ENCODE data around the gene INSRR.

DNA sequence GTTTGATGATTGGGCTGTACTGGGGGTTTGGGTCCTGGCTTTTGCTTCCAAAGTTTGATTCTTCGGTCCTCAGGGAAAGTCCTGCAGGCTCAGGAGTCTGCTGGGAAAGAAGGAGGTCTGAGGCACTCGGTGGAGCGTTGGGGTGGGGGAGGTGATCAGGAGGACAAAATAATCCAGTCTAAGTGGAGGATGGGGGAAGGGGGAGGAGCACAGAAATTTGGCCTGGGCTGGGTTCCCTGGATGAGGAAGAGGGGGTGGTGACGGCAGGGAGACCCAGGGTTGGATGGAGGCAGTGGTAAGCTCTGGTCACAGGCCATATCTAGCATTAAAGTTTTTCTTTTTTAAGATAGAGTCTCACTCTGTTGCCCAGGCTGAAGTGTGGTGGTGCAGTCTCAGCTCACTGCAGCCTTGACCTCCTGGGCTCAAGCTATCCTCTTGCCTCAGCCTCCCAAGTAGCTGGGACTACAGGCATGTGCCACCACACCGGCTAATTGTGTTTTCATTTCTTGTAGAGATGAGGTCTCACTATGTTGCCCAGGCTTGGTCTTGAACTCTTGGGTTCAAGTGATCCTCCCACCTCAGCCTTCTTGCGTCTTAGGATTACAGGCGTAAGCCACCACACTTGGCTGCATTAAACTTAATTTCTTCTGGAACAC lies 49.1 kb downstream of the INSRR start:
- TF ChIP-seq, protein P1, sequence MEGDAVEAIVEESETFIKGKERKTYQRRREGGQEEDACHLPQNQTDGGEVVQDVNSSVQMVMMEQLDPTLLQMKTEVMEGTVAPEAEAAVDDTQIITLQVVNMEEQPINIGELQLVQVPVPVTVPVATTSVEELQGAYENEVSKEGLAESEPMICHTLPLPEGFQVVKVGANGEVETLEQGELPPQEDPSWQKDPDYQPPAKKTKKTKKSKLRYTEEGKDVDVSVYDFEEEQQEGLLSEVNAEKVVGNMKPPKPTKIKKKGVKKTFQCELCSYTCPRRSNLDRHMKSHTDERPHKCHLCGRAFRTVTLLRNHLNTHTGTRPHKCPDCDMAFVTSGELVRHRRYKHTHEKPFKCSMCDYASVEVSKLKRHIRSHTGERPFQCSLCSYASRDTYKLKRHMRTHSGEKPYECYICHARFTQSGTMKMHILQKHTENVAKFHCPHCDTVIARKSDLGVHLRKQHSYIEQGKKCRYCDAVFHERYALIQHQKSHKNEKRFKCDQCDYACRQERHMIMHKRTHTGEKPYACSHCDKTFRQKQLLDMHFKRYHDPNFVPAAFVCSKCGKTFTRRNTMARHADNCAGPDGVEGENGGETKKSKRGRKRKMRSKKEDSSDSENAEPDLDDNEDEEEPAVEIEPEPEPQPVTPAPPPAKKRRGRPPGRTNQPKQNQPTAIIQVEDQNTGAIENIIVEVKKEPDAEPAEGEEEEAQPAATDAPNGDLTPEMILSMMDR (IDR thresholded peaks at IDR 0.05; ENCODE audit: insufficient read depth, low read length, poor library complexity, severe bottlenecking) = no peak
- TF ChIP-seq EZH2phosphoT487 (conservative IDR thresholded peaks at IDR 0.05; ENCODE audit: low read length) = no peak
